ENCODE data around the gene FSTL1. TPM values are rescaled to one million over a fixed set of nuclear protein-coding genes. Genes with fewer than 3 reads are reported as not detected.

FSTL1 gene
- total and polyA plus RNA-seq, 5 donors from 2014 or later, result 1.0 TPM; not detected in 4

GRCh38 chr3:120438216-120438615 lies 12.6 kb downstream of the FSTL1 start:
- Histone ChIP-seq H3K27me3 (ENCODE audit: control insufficient read depth, insufficient read depth, low read length) (peaks cover 2% of the 10 kb centered on the region), H3K4me3 (ENCODE audit: low read depth, low read length) (no peak overlapping the region), H3K27ac (ENCODE audit: insufficient read depth, low read length, poor library complexity, severe bottlenecking) (no peak overlapping the region), H3K36me3 (ENCODE audit: control insufficient read depth, insufficient read depth, low read length) (no peaks in the 10 kb centered on the region), H3K4me1 (ENCODE audit: control insufficient read depth, insufficient read depth, low read length, poor library complexity, severe bottlenecking) (no peaks in the 10 kb centered on the region), H3K9me3 (ENCODE audit: control insufficient read depth in 2 of 2, low read length in 2 of 2) (no peaks in the 10 kb centered on the region)
- ATAC-seq (ENCODE audit: low read depth in 2 of 2) (no peak), DNase-seq (no peak)
- Mint-ChIP-seq H3K27ac (no peak overlapping the region), H3K9me3 (no peaks in the 10 kb centered on the region), H3K4me3 (no peak overlapping the region), H3K27me3 (peaks cover 26% of the 10 kb centered on the region), H3K4me1 (no peaks in the 10 kb centered on the region), H3K36me3 (no peaks in the 10 kb centered on the region)

GRCh38 chr3:120437559-120437958 lies 13.2 kb downstream of the FSTL1 start:
- Histone ChIP-seq H3K27me3 (ENCODE audit: control insufficient read depth, insufficient read depth, low read length) (peaks cover 2% of the 10 kb centered on the region), H3K36me3 (ENCODE audit: control insufficient read depth, insufficient read depth, low read length) (no peaks in the 10 kb centered on the region), H3K4me3 (ENCODE audit: low read depth, low read length) (no peak overlapping the region), H3K27ac (ENCODE audit: insufficient read depth, low read length, poor library complexity, severe bottlenecking) (no peak overlapping the region), H3K9me3 (ENCODE audit: control insufficient read depth in 2 of 2, low read length in 2 of 2) (no peaks in the 10 kb centered on the region), H3K4me1 (ENCODE audit: control insufficient read depth, insufficient read depth, low read length, poor library complexity, severe bottlenecking) (no peaks in the 10 kb centered on the region)
- ATAC-seq (ENCODE audit: low read depth in 2 of 2) (no peak), DNase-seq (no peak)
- Mint-ChIP-seq H3K4me3 (no peak overlapping the region), H3K4me1 (no peaks in the 10 kb centered on the region), H3K27ac (no peak overlapping the region), H3K27me3 (peaks cover 26% of the 10 kb centered on the region), H3K9me3 (no peaks in the 10 kb centered on the region), H3K36me3 (no peaks in the 10 kb centered on the region)

GRCh38 chr3:120436523-120437050 lies 14.2 kb downstream of the FSTL1 start:
- ATAC-seq (ENCODE audit: low read depth in 2 of 2) (no peak), DNase-seq (no peak)
- Histone ChIP-seq H3K36me3 (ENCODE audit: control insufficient read depth, insufficient read depth, low read length) (no peaks in the 10 kb centered on the region), H3K27me3 (ENCODE audit: control insufficient read depth, insufficient read depth, low read length) (peaks cover 4% of the 10 kb centered on the region), H3K27ac (ENCODE audit: insufficient read depth, low read length, poor library complexity, severe bottlenecking) (no peak overlapping the region), H3K4me3 (ENCODE audit: low read depth, low read length) (no peak overlapping the region), H3K9me3 (ENCODE audit: control insufficient read depth in 2 of 2, low read length in 2 of 2) (no peaks in the 10 kb centered on the region), H3K4me1 (ENCODE audit: control insufficient read depth, insufficient read depth, low read length, poor library complexity, severe bottlenecking) (no peaks in the 10 kb centered on the region)
- H3K36me3 Mint-ChIP-seq, result no peaks in the 10 kb centered on the region
- no peak overlapping the region for H3K4me3 Mint-ChIP-seq
- peaks cover 35% of the 10 kb centered on the region for H3K27me3 Mint-ChIP-seq
- no peaks in the 10 kb centered on the region for H3K4me1 Mint-ChIP-seq
- no peaks in the 10 kb centered on the region for H3K9me3 Mint-ChIP-seq
- H3K27ac Mint-ChIP-seq, result no peak overlapping the region

- Mint-ChIP-seq H3K9me3 (no peaks in the 10 kb centered on the region), H3K4me3 (no peak overlapping the region), H3K27me3 (peaks cover 29% of the 10 kb centered on the region), H3K36me3 (no peaks in the 10 kb centered on the region), H3K27ac (no peak overlapping the region), H3K4me1 (no peaks in the 10 kb centered on the region)
- Histone ChIP-seq H3K36me3 (ENCODE audit: control insufficient read depth, insufficient read depth, low read length) (no peaks in the 10 kb centered on the region), H3K27ac (ENCODE audit: insufficient read depth, low read length, poor library complexity, severe bottlenecking) (no peak overlapping the region), H3K9me3 (ENCODE audit: control insufficient read depth in 2 of 2, low read length in 2 of 2) (no peaks in the 10 kb centered on the region), H3K4me3 (ENCODE audit: low read depth, low read length) (no peak overlapping the region), H3K4me1 (ENCODE audit: control insufficient read depth, insufficient read depth, low read length, poor library complexity, severe bottlenecking) (no peaks in the 10 kb centered on the region), H3K27me3 (ENCODE audit: control insufficient read depth, insufficient read depth, low read length) (peaks cover 5% of the 10 kb centered on the region)
- DNase-seq, result no peak
- ATAC-seq (ENCODE audit: low read depth in 2 of 2), result no peak
These were observed 15.2 kb downstream of the FSTL1 start for GRCh38 chr3:120435621-120436020.

GRCh38 chr3:120433662-120434331 lies 17.0 kb downstream of the FSTL1 start:
- no peaks in the 10 kb centered on the region for H3K9me3 Mint-ChIP-seq
- no peaks in the 10 kb centered on the region for H3K36me3 Mint-ChIP-seq
- no peaks in the 10 kb centered on the region for H3K4me1 Mint-ChIP-seq
- Histone ChIP-seq H3K27ac (ENCODE audit: insufficient read depth, low read length, poor library complexity, severe bottlenecking) (no peak overlapping the region), H3K4me3 (ENCODE audit: low read depth, low read length) (no peak overlapping the region), H3K36me3 (ENCODE audit: control insufficient read depth, insufficient read depth, low read length) (no peaks in the 10 kb centered on the region), H3K4me1 (ENCODE audit: control insufficient read depth, insufficient read depth, low read length, poor library complexity, severe bottlenecking) (no peaks in the 10 kb centered on the region), H3K9me3 (ENCODE audit: control insufficient read depth in 2 of 2, low read length in 2 of 2) (no peaks in the 10 kb centered on the region), H3K27me3 (ENCODE audit: control insufficient read depth, insufficient read depth, low read length) (peaks cover 3% of the 10 kb centered on the region)
- ATAC-seq (ENCODE audit: low read depth in 2 of 2), result no peak
- DNase-seq, result no peak
- H3K4me3 Mint-ChIP-seq, result no peak overlapping the region
- H3K27ac Mint-ChIP-seq, result no peak overlapping the region
- H3K27me3 Mint-ChIP-seq, result peaks cover 25% of the 10 kb centered on the region

- no peak overlapping the region for H3K4me3 Mint-ChIP-seq
- Histone ChIP-seq H3K27ac (ENCODE audit: insufficient read depth, low read length, poor library complexity, severe bottlenecking) (no peak overlapping the region), H3K9me3 (ENCODE audit: control insufficient read depth in 2 of 2, low read length in 2 of 2) (no peaks in the 10 kb centered on the region), H3K27me3 (ENCODE audit: control insufficient read depth, insufficient read depth, low read length) (peaks cover 3% of the 10 kb centered on the region), H3K4me3 (ENCODE audit: low read depth, low read length) (no peak overlapping the region), H3K4me1 (ENCODE audit: control insufficient read depth, insufficient read depth, low read length, poor library complexity, severe bottlenecking) (no peaks in the 10 kb centered on the region), H3K36me3 (ENCODE audit: control insufficient read depth, insufficient read depth, low read length) (no peaks in the 10 kb centered on the region)
- no peaks in the 10 kb centered on the region for H3K4me1 Mint-ChIP-seq
- peaks cover 28% of the 10 kb centered on the region for H3K27me3 Mint-ChIP-seq
- H3K27ac Mint-ChIP-seq, result no peak overlapping the region
- DNase-seq (no peak), ATAC-seq (ENCODE audit: low read depth in 2 of 2) (no peak)
- no peaks in the 10 kb centered on the region for H3K9me3 Mint-ChIP-seq
- no peaks in the 10 kb centered on the region for H3K36me3 Mint-ChIP-seq
These were observed 18.5 kb downstream of the FSTL1 start for GRCh38 chr3:120432150-120432860.

- peaks cover 0 to 2% (median 0%) of the 10 kb centered on the region in 7 donors for H3K9me3 Mint-ChIP-seq
- no peak overlapping the region for H3K27ac Mint-ChIP-seq
- Histone ChIP-seq H3K9me3 (ENCODE audit: control insufficient read depth in 2 of 2, low read length in 2 of 2) (no peaks in the 10 kb centered on the region), H3K4me3 (ENCODE audit: low read depth, low read length) (no peak overlapping the region), H3K36me3 (ENCODE audit: control insufficient read depth, insufficient read depth, low read length) (no peaks in the 10 kb centered on the region), H3K27ac (ENCODE audit: insufficient read depth, low read length, poor library complexity, severe bottlenecking) (no peak overlapping the region), H3K4me1 (ENCODE audit: control insufficient read depth, insufficient read depth, low read length, poor library complexity, severe bottlenecking) (no peaks in the 10 kb centered on the region), H3K27me3 (ENCODE audit: control insufficient read depth, insufficient read depth, low read length) (peaks cover 6% of the 10 kb centered on the region)
- H3K4me3 Mint-ChIP-seq, result no peak overlapping the region
- H3K4me1 Mint-ChIP-seq, result no peaks in the 10 kb centered on the region
- no peak for ATAC-seq (ENCODE audit: low read depth in 2 of 2)
- no peaks in the 10 kb centered on the region for H3K36me3 Mint-ChIP-seq
- H3K27me3 Mint-ChIP-seq, result peaks cover 44% of the 10 kb centered on the region
- DNase-seq, result no peak
These were observed 20.9 kb downstream of the FSTL1 start for GRCh38 chr3:120429921-120430361.
